Activated CD8-positive, alpha-beta memory T cell treated with anti-CD3 and anti-CD28 coated beads, Interleukin-2, amount 50 U/mL, for 48 hours (primary cell): ENCODE results near the gene CD300LD.
"Not testable (repeated sequence)": the region's sequence is repeated elsewhere in the genome, so short reads cannot be mapped to it uniquely, and the experiment has no call there.

Experiments
- DNase-seq: peaks from one replicate; pipeline ENCODE4 v3.0.0-alpha.2; 2020

Gene CD300LD

DNA sequence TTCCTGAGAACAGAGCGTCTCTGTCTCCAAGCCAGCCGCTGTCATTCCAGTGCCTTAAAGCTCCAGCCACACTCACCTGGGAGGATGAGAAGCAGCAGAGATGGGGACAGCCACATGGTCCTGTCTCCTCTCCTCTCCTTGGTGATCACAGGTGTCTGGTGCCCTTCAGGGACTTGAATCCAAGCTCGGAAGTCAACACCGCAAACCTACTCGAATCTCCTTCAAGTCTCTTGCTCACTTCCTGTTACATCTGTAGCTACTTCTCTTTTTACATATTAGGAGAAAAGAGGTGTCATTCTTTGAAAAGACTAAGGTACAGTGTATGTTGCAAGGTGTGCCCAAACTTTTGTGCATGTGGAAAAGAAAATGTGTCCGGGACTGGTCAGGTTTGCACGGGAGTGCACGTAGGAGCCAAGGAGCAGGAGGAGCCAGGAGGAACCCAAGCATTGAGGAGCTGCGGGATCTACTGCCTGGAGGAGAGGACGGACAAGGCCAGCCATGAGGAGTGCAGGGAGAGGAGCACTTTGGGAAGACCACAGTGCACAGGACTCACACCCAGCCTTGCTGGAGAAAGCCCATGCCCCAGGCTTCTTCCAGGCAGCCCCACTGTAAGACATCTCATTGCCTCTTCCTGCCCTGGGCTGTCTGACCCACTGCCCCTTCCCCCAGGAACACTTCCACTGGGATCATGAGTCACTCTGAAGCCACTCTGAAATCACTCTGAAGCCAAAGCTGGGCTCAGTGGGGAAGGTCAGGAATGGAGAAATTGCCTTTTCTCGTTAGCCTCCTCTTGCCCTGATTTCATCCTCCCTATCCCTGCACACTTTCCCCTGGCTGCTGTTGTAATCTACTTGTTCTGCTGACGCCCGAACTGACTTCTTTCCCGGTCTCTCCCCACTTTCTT lies at the start of gene CD300LD:
Gene CD300LD (minus strand): TSS at position 197 of the 904 bp plus-strand sequence. CDS start 81 bp downstream, at position 116.
- DNase-seq = no peak

DNA sequence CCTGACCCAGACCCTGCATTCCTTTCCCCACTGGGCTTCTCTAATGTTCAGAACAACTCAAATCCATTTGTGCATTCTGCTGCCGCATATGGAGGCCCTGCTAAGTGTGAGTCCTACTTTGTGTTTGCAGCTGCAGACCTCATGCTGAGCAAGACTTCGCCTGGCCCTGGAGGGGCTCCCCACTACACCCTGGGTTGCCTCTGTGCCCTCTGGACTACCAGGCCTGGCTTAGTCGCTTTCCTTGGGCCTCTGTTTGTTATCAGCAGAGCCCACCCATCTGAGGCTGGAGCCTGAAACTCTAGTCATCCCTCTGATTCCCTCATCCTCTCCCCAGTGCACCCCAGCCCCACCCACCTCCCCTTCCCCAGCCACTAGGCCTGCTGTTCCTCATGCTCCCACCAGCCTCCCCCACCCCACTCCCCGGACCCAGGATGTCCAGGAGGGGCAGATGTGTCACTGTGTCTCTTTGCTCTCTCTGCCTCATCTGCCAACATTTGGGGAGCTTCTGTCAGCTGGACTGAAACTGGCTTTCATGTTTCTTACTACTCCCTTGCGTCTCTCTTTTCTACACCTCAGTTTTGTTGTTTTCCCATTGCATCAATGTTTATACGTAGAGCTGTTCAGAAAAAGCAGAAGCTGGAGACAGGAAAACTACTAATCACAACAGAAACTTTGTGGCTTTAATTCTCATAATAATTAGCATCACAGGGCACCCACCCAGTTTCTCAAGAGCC lies 49.3 kb upstream of the CD300LD start:
- DNase-seq = no peak

DNA sequence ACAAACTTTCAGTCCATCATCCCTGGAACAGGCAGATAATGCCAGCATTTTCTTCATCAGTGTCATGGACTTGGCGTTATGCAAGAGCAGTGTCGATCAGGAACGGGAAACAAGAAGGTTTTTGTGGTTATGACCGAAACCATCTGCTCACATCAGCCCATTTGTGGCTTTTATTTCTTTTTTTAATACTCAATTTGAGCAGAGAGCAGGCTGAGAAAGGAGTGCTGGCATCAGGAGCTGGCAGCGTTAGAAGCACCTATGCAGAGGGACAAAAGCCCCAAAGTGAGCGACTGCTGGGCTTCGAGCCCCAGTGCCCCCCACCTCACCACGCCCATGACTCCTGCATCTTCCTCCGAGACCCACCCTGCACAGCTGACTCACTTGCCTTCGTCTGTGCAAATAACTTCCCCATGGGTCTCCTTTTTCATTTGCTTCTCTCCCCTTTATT lies 47.6 kb upstream of the CD300LD start:
- no peak for DNase-seq

DNA sequence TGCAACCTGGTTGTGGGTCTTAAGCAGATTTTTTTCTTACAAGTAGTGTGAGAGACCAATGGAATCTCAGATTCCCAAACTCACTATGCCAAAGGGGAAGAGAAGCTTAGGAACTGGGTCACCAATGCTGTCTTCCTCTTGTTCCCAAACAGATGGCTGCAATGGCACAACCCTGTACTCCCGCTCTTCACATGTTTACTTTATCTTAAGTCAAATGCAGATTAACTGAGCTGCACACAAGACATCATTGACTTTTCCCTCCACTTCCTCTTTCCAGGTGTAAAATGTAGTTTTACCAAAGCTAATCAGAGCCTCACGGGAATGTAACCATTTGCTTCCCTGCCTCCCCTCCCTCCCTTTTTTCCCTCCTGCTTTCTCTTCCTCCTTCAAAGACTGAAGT lies 45.8 kb upstream of the CD300LD start:
- no peak for DNase-seq

DNA sequence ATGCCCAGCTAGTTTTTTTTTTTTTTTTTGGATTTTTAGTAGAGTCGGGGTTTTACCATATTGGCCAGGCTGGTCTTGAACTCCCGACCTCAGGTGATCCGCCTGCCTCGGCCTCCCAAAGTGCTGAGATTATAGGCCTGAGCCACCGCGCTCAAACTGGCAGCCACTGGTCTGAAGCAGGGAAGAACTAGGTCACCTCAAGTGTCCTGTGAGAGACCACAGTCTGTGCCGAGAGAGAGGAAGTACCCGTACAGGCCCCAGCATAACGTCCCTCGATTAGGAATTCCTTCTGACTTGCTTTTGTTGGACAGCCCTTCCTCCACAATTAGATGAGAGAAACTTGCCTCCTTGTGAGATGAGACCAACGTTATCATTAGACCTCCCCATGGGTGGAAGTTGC lies 45.2 kb upstream of the CD300LD start:
- DNase-seq = no peak

DNA sequence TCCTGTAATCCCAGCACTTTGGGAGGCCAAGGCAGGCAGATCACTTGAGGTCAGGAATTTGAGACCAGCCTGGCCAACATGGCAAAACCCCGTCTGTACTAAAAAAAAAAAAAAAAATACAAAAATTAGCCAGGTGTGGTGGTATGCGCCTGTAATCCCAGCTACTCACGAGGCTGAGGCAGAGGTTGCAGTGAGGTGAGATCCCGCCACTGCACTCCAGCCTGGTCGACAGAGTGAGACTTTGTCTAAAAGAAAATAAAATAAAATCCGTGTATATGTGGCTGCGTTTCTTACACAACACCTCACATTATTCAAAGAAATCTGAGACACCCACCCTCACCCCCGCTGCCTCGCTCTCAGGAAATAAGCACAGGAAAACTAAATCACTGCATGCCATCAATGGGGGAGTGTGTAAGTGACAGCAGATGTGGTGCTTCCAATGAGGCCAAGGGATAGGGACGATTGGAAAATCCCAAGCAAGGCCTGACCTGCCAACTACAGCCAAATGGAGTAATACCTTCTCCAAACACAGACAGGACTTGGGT lies 44.5 kb upstream of the CD300LD start:
- DNase-seq = not testable (repeated sequence)

DNA sequence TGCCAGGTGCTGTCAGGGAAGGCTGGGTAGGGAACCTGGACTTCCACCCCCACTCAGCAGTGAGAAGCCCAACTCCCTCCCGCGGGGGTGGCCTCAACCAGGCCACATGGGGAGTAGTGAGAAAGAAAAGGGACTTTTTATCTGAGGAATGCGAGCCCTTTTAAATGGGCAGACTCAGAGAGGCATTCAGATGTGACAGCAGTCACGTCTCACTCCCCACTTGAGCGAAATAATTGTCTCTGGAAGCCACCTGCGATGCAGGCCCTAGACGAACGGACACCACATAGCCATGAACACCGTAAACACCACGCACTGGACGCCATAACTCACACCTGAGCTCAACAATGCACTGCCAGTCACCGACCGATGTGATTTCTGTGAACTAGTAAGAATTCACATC lies 43.3 kb upstream of the CD300LD start:
- DNase-seq = no peak

DNA sequence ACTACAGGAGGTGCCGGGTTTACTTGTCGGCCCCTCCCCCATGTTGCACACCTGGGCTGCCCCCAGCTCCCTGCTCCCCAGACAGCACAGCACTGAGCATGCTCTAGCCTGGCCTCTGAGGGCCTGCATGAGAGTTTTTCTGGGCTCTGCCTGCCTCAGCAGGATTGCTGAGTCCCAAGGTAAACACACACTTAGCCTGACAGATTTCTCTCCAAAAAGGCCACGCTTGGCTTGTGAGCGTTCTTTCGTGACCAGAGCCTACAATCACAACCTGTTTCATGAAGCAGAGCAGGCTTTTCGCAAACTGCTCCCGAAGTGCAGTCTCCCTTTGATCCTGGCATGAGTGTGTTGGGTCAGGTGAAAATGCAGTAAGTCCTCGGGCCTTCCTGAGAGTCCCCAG lies 41.2 kb upstream of the CD300LD start:
- no peak for DNase-seq

DNA sequence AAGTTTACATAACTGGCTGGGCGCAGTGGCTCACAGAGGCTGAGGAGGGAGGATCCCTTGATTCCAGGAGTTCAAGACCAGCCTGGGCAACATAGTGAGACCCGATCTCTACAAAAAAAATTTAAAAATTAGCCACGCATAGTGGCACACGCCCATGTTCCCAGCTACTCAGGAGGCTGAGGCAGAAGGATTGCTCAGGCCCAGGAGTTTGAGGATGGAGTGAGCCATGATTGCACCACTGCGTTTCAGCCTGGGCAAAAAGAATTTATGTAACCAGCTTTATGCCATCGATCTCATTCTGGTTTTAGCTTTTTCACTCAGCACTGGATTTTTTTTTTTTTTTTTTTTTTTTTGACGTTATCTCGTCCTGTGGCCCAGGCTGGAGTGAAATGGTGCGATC lies 40.5 kb upstream of the CD300LD start:
- DNase-seq = no peak

DNA sequence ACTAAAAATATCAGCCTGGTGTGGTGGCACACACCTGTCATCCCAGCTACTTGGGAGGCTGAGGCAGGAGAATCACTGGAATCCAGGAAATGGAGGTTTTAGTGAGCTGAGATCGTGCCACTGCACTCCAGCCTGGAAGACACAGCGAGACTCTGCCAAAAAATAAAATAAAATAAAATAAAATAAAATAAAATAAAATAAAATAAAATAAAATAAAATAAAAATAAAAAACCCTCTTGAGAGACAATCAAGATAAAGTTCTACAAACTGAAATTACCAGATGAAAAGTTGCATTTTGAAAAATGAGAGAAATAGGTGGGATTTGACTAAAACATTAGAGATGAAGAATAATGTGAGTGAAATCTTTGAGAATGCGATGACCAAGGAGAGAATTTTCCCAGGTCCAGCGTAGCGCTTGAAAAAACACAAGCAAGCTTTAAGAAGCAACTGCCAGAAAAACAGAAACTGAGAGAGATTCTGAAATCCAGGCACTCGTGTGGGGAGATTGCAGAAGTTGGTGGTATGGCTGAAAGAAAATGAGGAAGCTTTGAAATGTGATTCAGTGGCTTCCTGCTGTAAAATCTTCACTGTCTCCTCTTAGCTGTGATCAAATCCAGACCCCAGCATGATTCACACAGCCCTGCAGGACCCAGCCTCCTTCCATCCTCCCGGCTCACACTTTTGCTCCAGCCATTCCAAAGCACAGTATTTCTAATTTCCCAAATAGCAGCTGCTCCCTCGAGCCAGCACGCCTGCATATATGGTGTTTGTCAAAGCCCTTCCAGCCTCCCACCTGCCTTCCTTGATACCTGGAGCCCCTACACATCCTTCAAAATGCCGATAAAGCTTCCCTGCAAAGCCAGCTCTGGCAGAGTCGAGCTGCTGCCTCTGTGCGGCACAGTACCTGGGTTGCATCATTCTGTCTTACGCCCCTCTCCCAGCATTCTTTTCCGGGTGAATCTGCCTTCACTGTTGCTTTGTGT lies 39.7 kb upstream of the CD300LD start:
- DNase-seq = no peak

DNA sequence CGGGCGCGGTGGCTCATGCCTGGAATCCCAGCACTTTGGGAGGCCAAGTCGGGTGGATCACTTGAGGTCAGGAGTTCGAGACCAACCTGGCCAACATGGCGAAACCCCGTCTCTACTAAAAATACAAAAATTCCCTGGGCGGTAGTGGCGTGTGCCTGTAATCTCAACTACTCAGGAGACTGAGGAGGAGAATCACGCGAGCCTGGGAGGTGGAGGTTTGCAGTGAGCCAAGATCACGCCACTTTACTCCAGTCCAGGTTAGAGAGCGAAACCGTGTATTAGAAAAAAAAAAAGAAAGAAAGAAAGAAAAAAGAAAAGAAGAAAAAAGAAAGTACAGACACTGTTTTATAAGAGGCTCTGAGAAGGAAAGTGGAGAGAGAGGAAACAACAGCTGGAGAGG lies 38.2 kb upstream of the CD300LD start:
- not testable (repeated sequence) for DNase-seq

DNA sequence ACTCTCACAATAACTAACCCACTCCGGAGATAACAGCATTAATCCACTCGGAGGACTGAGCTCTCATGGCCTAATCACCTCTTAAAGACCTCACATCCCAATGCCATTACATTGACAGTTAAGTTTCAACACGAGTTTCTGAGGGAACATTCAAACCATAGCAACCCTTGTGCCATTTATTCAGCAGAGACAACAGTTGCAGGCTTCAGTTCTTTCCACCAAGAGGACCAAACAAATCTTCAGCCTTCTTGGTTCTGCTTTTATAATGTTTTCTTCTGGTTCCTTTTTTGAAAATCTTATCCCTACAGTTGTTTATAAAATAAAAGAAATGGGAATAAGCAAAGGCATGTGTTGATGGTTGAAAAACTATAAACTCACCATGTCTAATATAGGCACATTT lies 33.6 kb upstream of the CD300LD start:
- DNase-seq = no peak

DNA sequence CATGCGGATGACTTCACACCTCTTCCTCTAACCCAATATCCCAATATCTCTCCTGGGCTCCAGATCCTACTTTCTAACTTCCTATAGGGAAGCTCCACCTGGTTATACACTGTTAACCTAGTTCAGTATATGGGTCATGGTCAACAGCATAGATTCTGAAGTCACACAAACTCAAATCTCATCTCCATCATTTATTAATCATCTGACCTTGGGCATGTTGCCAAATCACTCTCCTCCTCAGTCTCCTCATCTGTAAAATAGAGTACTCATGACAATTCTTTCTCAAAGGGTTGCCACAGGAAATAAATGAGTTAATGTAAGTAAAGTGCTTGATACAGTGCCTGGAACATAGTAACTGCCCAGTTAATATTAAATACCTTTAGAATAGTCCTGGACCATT lies 32.0 kb upstream of the CD300LD start:
- DNase-seq = no peak

DNA sequence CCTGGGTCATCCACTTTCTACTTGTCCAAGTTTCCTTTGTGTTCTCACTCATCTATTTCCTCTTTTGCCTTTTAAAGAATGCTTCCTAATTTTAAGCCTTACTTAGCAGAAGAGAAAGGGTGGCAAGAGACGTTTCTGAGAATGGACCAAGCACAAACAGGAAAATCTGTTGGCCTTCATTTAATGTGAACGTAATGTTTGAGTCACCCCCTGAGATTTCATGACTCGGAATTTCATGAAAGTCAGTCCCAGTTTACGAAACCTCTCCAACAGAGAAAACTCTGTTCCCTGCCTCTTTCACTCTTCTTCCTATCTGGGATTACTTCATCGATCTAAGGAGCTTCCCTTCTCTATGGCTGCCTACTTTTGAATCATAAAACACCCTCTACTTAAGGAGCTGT lies 31.6 kb upstream of the CD300LD start, which contains the start of gene CD300E:
Gene CD300E (minus strand): TSS at position 46 of the 401 bp plus-strand sequence. CDS start 117 bp downstream, outside the sequence.
- no peak for DNase-seq

DNA sequence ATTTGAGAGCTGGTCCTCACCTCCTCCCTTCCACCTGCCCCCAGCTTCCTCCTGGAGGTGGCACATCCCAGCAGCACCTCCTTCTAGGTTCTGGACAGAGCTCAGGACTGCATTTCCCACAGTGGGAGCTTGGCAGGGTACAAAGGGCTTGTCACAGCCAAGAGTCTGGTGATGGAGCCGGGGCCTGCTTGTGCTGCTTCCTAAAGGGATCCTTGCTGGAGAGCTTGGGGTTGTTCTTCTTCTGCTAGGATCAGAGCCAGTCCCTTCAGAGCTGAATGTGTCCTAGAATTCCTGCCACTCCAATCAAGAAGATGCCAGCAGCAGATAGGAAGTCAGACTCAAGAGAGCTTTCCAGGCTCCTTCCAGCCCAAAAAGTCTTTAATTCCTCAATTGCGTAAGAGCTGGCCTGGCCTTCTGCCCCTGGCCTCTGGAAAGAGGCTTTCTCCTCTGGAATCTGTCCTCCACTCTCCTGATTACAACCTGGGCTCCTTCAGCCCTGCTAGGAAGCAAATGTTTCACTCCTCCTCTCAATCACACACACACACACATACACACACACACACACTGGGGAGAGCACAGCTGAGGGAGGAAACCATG lies 27.1 kb upstream of the CD300LD start:
- DNase-seq = no peak

DNA sequence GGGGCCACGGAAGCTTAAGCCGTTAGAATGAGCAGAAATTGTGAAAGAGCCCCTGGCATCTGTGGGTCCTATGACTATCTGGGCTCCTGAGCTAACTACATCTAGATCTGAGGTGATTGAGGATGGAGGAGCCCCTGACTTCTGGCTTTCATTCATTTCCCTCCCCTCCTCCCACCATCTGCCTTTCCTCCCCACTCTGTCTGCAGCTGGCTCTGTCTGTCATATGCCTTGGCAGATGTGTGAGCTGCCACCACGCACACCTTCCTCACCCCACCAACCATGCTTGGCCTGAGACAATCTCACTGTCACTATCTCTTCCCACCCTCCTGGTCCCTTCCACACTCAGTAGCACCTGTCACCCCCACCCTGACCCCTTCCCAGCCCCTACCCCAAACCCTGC lies 26.4 kb upstream of the CD300LD start:
- no peak for DNase-seq

DNA sequence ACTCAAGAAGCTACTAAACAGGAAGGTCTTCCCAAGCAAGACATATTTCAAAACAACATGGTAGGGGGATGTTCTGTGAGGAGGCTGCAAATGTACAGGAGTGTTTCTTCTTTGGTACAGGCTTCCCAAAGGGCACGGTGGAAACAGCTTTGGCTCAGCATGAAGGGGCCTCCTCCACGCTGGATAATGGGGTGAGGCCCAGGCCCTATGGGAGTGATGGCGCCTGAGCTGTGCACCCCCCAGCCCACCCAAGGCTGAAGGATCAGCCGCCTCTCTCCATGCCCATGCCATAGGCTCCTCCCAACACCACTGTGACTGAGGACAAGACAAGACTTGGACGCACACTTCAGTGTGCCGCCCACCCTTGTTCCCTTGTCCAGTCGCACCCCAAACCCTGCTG lies 24.6 kb upstream of the CD300LD start:
- no peak for DNase-seq

DNA sequence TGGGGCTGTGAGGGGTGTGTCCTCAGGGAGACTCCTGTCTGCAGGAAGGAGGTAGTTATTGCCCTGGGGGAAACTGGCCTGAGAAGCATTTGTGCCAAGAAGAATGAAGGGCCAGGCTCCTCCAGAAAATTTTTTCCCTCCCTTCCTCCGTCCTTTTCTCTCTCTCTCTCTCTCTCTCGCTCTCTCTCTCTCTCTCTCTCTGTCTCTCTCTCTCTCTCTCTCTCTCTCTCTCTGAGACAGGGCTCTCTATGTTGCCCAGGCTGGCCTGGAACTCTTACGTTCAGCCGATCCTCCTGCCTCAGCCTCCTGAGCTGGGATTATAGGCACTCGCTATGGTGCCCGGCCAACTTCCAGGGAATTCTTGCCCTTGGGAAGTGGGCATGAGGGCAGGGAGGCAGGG lies 20.0 kb upstream of the CD300LD start:
- DNase-seq = no peak

DNA sequence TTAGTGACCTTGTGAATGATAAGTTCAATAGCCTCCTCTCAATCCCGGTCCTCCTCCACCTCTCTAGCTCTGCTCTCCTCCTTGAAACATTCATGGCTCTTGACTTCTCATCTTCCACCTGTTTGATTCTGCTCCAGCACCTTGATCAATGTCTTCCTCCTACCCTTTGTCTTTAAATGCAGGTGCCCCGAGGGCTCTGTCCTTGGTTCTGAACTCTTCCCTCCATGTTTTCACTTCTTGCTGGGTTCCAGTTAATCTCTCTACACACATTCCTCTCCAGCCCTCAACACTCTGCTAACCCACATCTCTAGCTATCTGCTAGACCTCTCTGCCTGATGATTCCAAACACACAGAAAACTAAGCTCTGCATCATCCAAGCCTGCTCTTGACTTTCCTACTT lies 18.0 kb upstream of the CD300LD start:
- no peak for DNase-seq

DNA sequence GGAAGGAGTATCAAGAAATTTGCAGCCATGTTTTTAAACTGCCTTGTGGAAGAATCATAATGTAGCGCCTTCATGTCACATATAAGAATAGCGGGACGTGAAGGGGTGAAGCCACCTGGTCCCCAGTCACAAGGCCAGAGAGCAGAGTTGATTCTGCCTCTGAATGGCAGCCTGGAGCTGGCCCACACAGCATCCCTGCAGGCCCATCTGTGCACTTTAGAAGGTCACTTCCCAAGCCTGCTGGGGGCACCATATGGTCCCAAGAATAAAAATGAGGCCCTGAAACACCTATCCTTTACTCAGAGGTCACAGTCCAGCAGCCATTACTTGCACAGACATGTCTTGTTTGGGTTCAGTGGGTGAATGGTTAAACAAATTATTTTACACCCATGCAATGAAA lies 16.4 kb upstream of the CD300LD start:
- no peak for DNase-seq

DNA sequence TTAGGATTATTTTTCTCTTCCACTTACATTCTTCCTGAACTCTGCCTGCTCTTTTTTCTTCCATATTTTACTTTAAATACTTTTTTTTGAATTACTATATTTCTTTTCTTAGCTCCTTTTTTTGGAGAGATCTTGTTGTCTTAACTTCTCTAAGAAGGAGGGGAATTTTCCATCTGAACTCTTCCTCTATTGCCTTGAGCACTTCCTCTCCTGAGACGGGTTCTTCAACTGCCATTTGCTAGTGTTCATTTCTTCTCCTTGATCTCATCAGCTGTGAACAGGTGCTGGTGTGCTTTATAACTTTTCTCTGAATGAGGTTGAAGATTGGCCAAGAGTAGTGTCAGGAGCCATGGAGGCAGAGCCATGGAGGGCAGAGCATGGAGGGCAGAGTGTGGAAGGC lies 15.1 kb upstream of the CD300LD start:
- no peak for DNase-seq

DNA sequence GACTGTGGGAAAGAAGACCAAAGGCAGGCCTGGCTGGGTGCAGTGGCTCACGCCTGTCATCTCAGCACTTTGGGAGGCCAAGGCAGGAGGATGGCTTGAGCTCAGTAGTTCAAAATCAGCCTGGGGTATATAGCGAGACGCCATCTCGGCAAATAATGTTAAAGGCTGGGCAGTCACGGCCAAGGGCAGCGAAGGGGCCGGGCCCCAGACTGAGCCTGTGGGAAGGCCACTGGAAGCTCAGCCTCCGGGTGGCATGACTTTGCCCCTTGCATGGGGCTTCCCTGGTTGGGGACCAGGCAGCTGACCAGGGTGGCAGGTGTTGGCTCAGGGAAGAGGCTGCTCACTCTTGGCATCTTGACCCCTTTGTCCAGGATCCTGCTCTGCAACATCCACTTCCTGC lies 14.0 kb upstream of the CD300LD start:
- DNase-seq = no peak
